ENCODE measurements around the gene C9orf57. TPM values are rescaled to one million over a fixed set of nuclear protein-coding genes. Genes with fewer than 3 reads are reported as not detected.
"Not testable (repeated sequence)": the region's sequence is repeated elsewhere in the genome, so short reads cannot be mapped to it uniquely, and the experiment has no call there.

Gene C9orf57
- total RNA-seq, 1 experiment from 2014 or later: not detected

- H2AK5ac ChIP-seq (ENCODE audit: insufficient read length, low read length): no peak overlapping the region
- H3K79me1 ChIP-seq (ENCODE audit: insufficient read depth, low read depth, low read length, poor library complexity, severe bottlenecking): no peaks in the 10 kb centered on the region
- no peak overlapping the region for H3K4ac ChIP-seq (ENCODE audit: low read depth, low read length)
- no peak overlapping the region for H3K14ac ChIP-seq (ENCODE audit: insufficient read depth, low read length)
- no peak overlapping the region for H2BK120ac ChIP-seq (ENCODE audit: low read depth, low read length, poor library complexity, severe bottlenecking)
- no peaks in the 10 kb centered on the region for H3K79me2 ChIP-seq (ENCODE audit: insufficient read depth, low read length)
- no peak overlapping the region for H3K23ac ChIP-seq (ENCODE audit: insufficient read length, low read depth, low read length)
- Mint-ChIP-seq H3K27me3 (ENCODE audit: low read depth) (no peaks in the 10 kb centered on the region), H3K4me3 (no peak overlapping the region), H3K27ac (no peak overlapping the region), H3K9me3 (no peaks in the 10 kb centered on the region), H3K36me3 (ENCODE audit: insufficient read depth in 1 of 3, low read depth in 3 of 3) (no peaks in the 10 kb centered on the region; a peak in 1 of 7 replicates), H3K4me1 (peaks cover 2 to 13% of the 10 kb centered on the region in 2 experiments; a peak in 3 of 4 replicates)
- H3K4me1 ChIP-seq (ENCODE audit: insufficient read depth, low read length): no peaks in the 10 kb centered on the region
- H3T11ph ChIP-seq (ENCODE audit: low read length): no peak overlapping the region
- WGBS (ENCODE audit: extremely low coverage, insufficient read length, low lambda C conversion rate): no CpG with 5 or more reads among the region's 4 CpGs
- TF ChIP-seq CTCF (conservative IDR thresholded peaks at IDR 0.05): no peak
- no peak overlapping the region for H3K4me2 ChIP-seq (ENCODE audit: insufficient read depth, insufficient read length, low read length)
- no peak overlapping the region for H2BK12ac ChIP-seq (ENCODE audit: insufficient read length, low read depth, low read length)
- no peak overlapping the region for H3K27ac ChIP-seq (ENCODE audit: insufficient read length, low read depth, low read length)
- H3K9ac ChIP-seq (ENCODE audit: extremely low read depth, insufficient read length, low read length): no peak overlapping the region
- DNase-seq: no peak
- no peak overlapping the region for H4K8ac ChIP-seq (replicated peaks; ENCODE audit: insufficient read length, low read depth, low read length)
- no peak overlapping the region for H2AFZ ChIP-seq (ENCODE audit: low read length)
- H3K56ac ChIP-seq (ENCODE audit: insufficient read length, low read depth, low read length): no peak overlapping the region
- no peak overlapping the region for H2BK15ac ChIP-seq (ENCODE audit: low read depth, low read length)
- H2BK20ac ChIP-seq (ENCODE audit: low read depth, low read length, poor library complexity, severe bottlenecking): no peak overlapping the region
- H3K27me3 ChIP-seq (ENCODE audit: insufficient read depth, low read length): no peaks in the 10 kb centered on the region
- no peaks in the 10 kb centered on the region for H3K23me2 ChIP-seq (ENCODE audit: insufficient read length, low read depth, low read length, poor library complexity, severe bottlenecking)
- no peaks in the 10 kb centered on the region for H4K20me1 ChIP-seq (ENCODE audit: control insufficient read depth, insufficient read depth, insufficient read length)
- H3K9me3 ChIP-seq (ENCODE audit: control insufficient read depth, low read depth, low read length): no peaks in the 10 kb centered on the region
- H4K5ac ChIP-seq (ENCODE audit: insufficient read length, low read depth, low read length): no peak overlapping the region
- no peak overlapping the region for H3K18ac ChIP-seq (ENCODE audit: insufficient read length, low read depth, low read length)
- H2BK5ac ChIP-seq (ENCODE audit: insufficient read length, low read length): no peak overlapping the region
- H4K91ac ChIP-seq (ENCODE audit: insufficient read length, low read depth, low read length): no peak overlapping the region
Observed at GRCh38 chr9:72012646-72013045, 47.8 kb downstream of the C9orf57 start.

GRCh38 chr9:72007726-72008125 is 52.7 kb downstream of the C9orf57 start:
- not testable (repeated sequence) for H3K4me1 ChIP-seq (ENCODE audit: insufficient read depth, low read length); H2BK12ac ChIP-seq (ENCODE audit: insufficient read length, low read depth, low read length); H3K23me2 ChIP-seq (ENCODE audit: insufficient read length, low read depth, low read length, poor library complexity, severe bottlenecking); H2BK15ac ChIP-seq (ENCODE audit: low read depth, low read length); H4K8ac ChIP-seq (replicated peaks; ENCODE audit: insufficient read length, low read depth, low read length); H3K36me3 Mint-ChIP-seq (ENCODE audit: insufficient read depth in 1 of 3, low read depth in 3 of 3); H4K91ac ChIP-seq (ENCODE audit: insufficient read length, low read depth, low read length); H2BK5ac ChIP-seq (ENCODE audit: insufficient read length, low read length); H3K27me3 ChIP-seq (ENCODE audit: insufficient read depth, low read length); H3K79me2 ChIP-seq (ENCODE audit: insufficient read depth, low read length); H4K5ac ChIP-seq (ENCODE audit: insufficient read length, low read depth, low read length); H3K79me1 ChIP-seq (ENCODE audit: insufficient read depth, low read depth, low read length, poor library complexity, severe bottlenecking); H4K20me1 ChIP-seq (ENCODE audit: control insufficient read depth, insufficient read depth, insufficient read length); H3K4me3 Mint-ChIP-seq; DNase-seq; H3K9ac ChIP-seq (ENCODE audit: extremely low read depth, insufficient read length, low read length); H3K14ac ChIP-seq (ENCODE audit: insufficient read depth, low read length); H3T11ph ChIP-seq (ENCODE audit: low read length); H3K4me2 ChIP-seq (ENCODE audit: insufficient read depth, insufficient read length, low read length); H2BK20ac ChIP-seq (ENCODE audit: low read depth, low read length, poor library complexity, severe bottlenecking); H2AK5ac ChIP-seq (ENCODE audit: insufficient read length, low read length); H3K27ac ChIP-seq (ENCODE audit: insufficient read length, low read depth, low read length); H3K56ac ChIP-seq (ENCODE audit: insufficient read length, low read depth, low read length); H2AFZ ChIP-seq (ENCODE audit: low read length); H3K27ac Mint-ChIP-seq; H3K18ac ChIP-seq (ENCODE audit: insufficient read length, low read depth, low read length); H2BK120ac ChIP-seq (ENCODE audit: low read depth, low read length, poor library complexity, severe bottlenecking); H3K9me3 Mint-ChIP-seq; H3K9me3 ChIP-seq (ENCODE audit: control insufficient read depth, low read depth, low read length); H3K4ac ChIP-seq (ENCODE audit: low read depth, low read length); H3K27me3 Mint-ChIP-seq (ENCODE audit: low read depth); H3K23ac ChIP-seq (ENCODE audit: insufficient read length, low read depth, low read length)
- H3K4me1 Mint-ChIP-seq: peaks cover 6 to 29% of the 10 kb centered on the region in 2 experiments
- no CpG with 5 or more reads among the region's 20 CpGs for WGBS (ENCODE audit: extremely low coverage, insufficient read length, low lambda C conversion rate)
